GM19455 (cell line): ENCODE data around the gene GRHPR.
"Not testable (repeated sequence)": the region's sequence is repeated elsewhere in the genome, so short reads cannot be mapped to it uniquely, and the experiment has no call there.

Experiments used
- ATAC-seq: cut with Tn5 transposase; IDR thresholded peaks from one replicate; pipeline ENCODE4 v1.9.1; 2021; ENCODE audit not compliant: unreplicated experiment

Gene GRHPR

DNA sequence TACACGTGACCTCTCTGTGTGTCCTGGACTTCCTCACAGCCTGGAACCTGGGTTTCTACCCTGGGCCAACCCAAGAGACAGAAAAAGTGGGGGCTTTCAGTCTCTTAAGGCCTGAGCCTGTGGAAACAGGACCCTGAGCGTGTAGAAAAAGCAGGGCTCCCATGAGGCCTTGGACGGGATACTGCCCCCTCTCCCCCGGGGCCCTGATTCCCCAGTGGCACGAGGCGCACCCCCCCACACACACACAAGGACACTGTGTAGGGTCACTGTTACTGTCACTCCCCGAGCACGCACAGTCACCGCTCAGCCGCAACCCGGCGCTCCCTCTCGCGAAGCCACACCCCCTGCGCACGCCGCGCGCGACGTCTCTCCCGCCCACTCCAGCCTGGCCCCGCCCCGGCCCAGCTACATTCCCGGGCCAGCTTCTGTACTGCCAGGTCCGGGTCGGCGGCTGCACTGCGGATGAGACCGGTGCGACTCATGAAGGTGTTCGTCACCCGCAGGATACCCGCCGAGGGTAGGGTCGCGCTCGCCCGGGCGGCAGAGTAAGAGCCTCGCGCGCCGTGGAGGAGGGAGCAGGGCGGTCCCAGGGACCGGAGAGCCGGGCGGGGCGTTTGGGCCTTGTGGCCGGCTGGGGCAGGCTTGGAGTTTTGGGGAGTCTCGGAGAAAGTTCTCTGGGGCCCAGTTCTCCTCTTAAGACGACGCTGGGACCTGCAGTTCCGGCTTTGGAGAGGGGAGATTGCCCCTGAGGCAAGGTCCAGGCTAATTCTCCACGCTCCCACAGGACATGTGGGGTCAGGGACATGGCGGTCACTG lies at the start of gene GRHPR:
TSS of gene GRHPR (plus strand) at position 408 of the 816 bp plus-strand sequence. CDS start at position 463, 55 bp downstream.
- peak; percentile 95 for ATAC-seq

DNA sequence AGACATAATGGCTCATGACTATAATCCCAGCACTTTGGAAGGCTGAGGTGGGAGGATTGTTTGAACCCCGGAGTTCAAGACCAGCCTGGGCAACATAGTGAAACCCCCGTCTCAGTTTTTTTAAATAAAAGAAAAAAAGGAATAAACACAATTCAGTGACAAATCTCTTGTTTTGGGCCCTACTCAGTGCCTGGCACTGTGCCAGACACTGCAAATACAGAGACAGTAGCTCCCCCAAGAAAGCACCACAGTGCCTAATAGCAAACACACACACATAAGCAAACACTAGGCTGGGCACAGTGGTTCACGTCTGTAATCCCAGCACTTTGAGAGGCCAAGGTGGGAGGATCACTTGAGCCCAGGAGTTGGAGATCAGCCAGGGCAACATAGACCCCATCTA lies 49.7 kb upstream of the GRHPR start:
- ATAC-seq = no peak

GRCh38 chr9:37373621-37374020 lies 48.9 kb upstream of the GRHPR start:
- no peak for ATAC-seq

GRCh38 chr9:37374892-37375291 lies 47.6 kb upstream of the GRHPR start:
- ATAC-seq = peak; percentile 38

GRCh38 chr9:37377688-37378612 lies 44.5 kb upstream of the GRHPR start:
- ATAC-seq = no peak

DNA sequence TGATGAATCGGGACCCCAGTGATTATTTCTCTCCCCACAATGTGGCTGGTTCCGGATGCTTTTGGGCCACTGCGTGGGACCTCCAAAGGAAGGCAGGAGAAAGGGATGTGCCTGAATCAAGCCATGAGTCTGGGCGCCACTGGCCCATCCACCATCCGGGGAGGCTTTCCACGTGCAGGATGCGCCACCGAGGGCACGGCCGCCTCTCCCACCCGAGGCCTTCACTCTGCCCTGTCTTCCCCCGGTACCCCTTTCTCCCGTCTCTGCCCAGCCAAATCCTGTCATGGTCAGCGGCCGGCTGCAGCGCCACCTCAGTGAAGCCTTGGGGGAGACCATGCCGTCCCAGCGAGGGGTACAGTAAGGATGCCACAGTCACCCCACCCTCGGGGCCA lies 43.9 kb upstream of the GRHPR start:
- no peak for ATAC-seq

DNA sequence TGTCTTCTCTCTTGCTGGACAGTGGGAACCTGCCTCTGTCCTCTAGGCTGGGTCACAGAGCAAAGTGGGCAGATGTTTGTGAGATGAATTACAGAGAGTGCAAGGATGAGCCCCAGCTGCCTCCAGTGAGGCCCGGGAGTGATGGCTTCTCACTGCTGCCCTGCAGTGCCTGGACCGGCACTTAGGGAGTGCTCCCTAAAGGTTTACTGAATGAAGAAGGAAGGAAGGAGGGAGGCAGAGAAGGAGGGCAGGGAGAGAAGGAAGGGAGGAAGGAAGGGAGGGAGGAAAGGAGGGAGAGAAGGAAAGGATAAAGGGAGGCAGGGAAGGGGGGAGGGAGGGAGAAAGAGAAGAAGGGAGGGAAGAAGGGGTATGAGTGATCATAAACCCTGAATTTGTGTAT lies 42.7 kb upstream of the GRHPR start:
- no peak for ATAC-seq

- no peak for ATAC-seq
Observed at GRCh38 chr9:37380570-37380969, 41.9 kb upstream of the GRHPR start.

DNA sequence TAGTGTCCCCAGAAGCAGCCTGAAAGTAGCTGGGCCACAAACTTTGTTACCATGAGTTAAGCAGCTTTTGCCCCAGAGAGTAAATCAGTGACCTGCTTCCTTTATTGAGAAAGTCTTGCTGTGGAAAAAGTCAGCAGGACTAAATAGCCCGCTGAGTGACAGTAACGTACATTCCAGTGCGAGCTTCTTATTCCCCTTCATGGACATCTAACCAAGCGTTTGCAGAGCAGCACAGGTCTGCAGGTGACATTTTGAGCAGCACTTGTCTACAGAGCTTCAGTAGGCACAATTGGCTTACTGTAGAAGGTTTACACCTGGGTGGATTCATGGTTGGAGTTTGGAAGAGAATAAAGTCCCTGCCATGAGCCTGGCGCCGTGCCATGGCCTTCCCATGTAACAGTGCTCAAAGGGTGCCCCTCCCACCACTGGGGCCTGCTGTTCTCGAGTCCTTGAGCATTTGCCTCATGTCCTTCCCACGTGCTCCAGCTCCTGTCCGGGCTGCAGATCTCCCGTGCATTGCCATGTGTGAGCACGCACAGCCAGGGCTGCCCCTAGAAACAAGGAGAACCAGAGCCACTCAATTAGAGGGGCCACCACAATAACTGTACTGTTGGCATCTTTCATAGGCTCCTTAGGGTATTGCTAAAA lies 41.3 kb upstream of the GRHPR start:
- ATAC-seq = no peak

- no peak for ATAC-seq
Observed at GRCh38 chr9:37382161-37382981, 40.1 kb upstream of the GRHPR start.

GRCh38 chr9:37382982-37383357 lies 39.5 kb upstream of the GRHPR start:
- ATAC-seq = no peak

- no peak for ATAC-seq
Observed at GRCh38 chr9:37383393-37383792, 39.1 kb upstream of the GRHPR start.

- ATAC-seq = no peak
Observed at GRCh38 chr9:37383876-37384746, 38.4 kb upstream of the GRHPR start.

GRCh38 chr9:37385286-37385685 lies 37.2 kb upstream of the GRHPR start:
- no peak for ATAC-seq

- no peak for ATAC-seq
Observed at GRCh38 chr9:37386988-37387387, 35.5 kb upstream of the GRHPR start.

DNA sequence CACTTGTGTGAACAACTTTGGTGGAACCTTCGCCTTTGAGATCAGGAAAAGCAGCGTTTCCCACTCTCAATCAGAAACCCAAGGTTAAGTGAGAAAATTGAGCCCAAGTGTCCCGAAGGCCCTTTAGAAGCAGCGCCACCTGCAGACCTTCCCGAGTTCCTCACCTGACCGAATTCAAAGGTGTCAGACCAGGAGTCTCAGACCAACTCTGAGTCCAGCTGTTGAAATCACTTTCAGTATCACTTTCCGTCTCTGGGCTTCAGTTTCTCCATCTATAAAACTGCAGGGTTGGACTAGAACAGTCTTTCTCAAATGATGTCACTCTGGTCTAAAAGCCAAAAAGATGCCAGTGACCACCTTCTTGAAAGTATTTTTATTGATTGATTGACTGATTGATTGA lies 31.7 kb upstream of the GRHPR start:
- ATAC-seq = peak; percentile 72

DNA sequence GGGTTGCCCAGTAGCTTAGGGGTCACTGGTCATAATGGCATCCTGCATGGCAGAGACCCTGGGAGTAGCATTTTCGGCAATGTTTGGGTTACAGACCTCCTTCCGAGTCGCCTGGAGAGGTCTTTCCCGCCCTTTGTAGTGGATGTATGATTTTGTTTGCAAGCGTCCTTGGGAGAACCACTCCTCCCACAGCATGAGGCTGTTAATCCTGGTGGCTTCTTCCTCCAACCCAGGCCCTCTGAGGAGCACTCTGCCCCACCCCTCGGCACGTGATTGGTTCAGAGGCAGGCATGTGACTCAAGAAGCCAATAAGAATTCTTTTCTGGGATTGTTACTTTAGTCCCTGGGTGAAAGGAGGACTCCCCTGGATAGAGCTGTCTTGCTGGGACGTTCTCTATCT lies 30.2 kb upstream of the GRHPR start:
- ATAC-seq = no peak

GRCh38 chr9:37395229-37395628 lies 27.3 kb upstream of the GRHPR start:
- ATAC-seq = no peak

- no peak for ATAC-seq
Observed at GRCh38 chr9:37395663-37396062, 26.8 kb upstream of the GRHPR start.

DNA sequence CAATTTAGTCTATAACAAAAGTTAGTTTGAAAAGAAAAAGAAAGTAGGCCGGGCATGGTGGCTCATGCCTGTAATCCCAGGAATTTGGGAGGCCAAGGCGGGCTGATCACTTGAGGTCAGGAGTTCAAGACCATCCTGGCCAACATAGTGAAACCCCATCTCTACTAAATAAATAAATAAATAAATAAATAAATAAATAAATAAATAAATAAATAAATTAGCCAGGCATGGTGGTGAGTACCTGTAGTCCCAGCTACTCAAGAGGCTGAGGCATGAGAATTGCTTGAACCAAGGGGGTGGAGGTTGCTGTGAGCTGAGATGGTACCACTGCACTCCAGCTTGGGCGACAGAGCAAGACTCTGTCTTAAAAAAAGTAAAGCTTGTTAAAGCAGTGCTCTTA lies 24.5 kb upstream of the GRHPR start:
- ATAC-seq = not testable (repeated sequence)
